ENCODE results near the gene HSPA12B.

HSPA12B gene

DNA sequence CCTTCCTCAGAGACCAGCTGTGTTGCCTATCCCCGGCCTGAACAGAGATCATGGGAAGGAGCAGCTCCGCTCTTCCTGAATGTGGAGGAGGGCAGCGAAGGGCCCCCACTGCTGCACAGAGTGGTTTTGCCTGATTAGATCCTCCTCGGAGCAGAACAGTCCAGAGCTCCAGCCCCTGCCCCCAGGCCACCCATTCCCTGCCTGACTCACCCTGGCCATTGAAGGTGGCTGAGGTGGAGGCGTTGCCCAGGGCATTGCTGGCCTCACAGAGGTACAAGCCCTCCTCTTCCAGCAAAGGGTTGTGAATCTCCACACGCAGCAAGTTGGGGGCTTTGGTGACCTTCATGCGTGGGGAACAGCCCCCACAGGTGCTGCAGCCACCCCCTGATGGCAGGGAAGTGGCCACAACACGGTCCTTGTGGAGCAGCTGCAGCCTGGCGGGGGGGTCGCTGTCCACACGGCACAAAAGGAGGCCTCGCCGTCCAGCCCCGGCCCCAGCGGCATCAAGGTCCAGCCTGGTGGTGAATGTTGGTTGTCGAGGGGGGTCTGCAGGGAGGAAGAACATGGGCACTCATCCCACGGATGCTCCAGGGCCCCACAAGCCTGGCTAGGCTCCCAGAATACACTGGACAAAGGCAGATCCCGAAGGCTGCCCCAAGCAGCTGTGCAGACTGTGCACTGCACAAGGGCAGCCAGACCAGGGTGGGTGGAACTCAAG, 34.7 kb upstream of the HSPA12B start:
- TF ChIP-seq, protein P1, sequence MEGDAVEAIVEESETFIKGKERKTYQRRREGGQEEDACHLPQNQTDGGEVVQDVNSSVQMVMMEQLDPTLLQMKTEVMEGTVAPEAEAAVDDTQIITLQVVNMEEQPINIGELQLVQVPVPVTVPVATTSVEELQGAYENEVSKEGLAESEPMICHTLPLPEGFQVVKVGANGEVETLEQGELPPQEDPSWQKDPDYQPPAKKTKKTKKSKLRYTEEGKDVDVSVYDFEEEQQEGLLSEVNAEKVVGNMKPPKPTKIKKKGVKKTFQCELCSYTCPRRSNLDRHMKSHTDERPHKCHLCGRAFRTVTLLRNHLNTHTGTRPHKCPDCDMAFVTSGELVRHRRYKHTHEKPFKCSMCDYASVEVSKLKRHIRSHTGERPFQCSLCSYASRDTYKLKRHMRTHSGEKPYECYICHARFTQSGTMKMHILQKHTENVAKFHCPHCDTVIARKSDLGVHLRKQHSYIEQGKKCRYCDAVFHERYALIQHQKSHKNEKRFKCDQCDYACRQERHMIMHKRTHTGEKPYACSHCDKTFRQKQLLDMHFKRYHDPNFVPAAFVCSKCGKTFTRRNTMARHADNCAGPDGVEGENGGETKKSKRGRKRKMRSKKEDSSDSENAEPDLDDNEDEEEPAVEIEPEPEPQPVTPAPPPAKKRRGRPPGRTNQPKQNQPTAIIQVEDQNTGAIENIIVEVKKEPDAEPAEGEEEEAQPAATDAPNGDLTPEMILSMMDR (IDR thresholded peaks at IDR 0.05; ENCODE audit: low read depth, low read length), result no peak
- no peak overlapping the region for H3K4me3 ChIP-seq (ENCODE audit: low read depth, low read length)

DNA sequence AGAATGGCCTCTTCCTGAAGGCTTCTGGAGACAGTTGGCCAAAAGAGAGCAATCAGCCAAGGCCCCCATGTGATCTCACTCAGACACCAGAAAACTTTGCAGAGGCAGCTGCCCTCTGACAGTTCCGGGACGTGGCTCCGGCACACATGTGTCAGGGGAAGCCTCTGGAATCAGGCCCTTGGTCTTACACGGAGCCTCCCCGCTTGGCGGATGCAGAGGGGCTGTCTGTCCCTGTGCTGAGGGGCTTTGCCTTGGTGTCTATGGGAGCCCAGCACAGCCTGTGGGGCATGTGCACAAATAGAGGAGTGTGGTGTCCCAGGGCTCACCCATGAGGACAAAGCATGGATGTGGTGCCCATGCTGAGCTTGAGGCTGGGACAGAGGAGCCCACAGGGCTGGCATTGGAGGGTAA, 33.9 kb upstream of the HSPA12B start:
- no peak overlapping the region for H3K4me3 ChIP-seq (ENCODE audit: low read depth, low read length)
- TF ChIP-seq, protein P1 (IDR thresholded peaks at IDR 0.05; ENCODE audit: low read depth, low read length), result no peak

DNA sequence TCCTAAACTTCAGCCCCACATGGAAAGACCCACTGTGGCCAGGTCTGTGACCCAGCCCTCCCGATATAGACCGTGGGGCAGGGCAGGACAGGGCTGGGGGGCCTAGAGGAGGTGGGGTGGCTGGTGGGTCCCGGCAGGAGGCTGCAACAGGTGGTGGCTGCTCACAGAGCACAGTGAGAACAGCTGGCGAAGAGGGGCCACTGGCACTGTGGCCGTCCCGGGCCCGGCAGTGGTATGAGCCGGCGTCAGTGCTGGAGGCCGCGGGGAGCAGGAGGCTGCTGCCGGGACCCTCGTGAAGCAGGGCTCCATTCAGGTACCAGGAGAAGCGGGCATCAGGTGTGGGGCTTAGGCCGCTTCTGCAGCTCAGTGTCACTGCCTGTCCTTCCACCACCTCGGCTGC, 33.4 kb upstream of the HSPA12B start:
- TF ChIP-seq, protein P1 (IDR thresholded peaks at IDR 0.05; ENCODE audit: low read depth, low read length), result no peak
- no peak overlapping the region for H3K4me3 ChIP-seq (ENCODE audit: low read depth, low read length)

DNA sequence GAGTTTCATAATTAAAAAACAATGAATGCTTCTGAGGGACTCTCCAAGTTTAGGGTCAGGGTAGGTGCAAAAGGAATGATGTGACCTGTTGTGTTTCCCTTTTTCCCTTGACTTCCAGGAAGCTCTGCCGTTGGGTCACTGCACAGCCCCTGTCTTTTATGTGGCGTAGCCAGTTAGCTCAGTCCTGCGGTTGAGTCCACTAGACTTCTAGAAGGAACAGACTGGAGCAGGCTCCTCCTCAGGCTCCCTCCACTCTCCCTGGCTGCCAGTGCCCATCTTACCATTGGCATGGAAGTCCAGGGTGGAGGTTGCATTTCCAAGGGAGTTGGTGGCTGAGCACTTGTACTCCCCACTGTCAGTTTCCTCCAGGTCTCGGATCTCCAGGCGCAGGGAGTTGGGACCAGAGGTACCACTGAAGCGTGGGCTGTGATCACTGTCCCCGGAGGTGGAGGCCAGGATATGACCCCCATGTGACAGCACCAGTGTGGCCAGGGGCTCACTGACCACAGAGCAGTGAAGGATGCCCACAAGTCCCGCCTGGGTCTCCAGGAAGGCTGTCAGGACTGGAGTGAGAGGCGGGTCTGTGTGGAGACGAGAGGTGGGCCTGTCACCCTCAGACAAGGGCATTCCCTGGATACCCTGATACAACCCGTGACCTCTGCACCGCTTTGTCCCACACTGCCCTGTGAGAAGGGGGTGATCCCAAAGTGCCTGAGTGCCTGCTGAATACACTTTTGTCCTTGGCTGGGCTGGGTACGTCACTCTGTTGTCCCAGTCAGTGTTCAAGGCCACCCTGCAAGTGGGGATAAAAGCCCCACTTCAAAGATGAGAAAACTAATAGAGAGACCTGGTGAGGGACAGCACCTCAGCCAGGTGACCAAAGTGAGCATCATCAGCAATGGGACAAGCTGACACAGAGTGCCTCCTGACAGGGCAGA, 31.2 kb upstream of the HSPA12B start:
- no peak overlapping the region for H3K4me3 ChIP-seq (ENCODE audit: low read depth, low read length)
- TF ChIP-seq, protein P1 (IDR thresholded peaks at IDR 0.05; ENCODE audit: low read depth, low read length), result no peak

DNA sequence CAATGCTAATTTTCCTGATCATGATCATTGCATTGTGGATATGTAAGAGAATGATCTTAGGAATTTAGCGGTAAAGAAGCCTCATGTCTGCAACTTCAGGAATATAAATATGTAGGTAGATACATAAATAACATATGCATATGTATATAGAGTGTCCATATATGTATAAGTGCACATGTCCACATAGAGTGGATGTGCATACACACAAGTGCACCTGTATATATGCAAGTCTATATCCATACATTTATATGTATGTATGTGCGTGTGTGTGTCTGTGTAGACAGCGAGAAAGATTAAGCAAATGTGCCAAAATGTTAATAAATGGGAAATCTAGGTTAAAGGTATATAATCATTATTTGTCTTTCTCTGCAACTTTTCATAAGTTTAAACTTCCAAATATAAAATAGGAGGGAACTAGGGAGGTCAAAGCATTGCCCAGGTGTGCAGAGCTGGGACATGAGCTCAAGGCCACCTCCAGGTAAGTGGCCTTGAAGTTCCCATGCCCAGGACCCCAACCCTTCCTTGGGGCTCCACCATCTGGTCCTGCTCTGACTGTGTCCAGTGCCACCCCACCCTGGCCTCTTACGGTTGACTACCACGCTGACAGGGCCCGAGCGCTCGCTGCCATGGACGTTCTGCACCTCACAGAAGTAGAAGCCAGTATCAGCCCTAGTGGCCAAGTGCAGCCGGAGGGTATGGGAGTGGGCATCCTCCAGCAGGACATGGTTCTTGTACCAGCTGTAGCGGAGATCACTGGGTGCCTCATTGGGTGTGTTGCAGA, 29.7 kb upstream of the HSPA12B start:
- H3K4me3 ChIP-seq (ENCODE audit: low read depth, low read length), result no peak overlapping the region
- TF ChIP-seq, protein P1 (IDR thresholded peaks at IDR 0.05; ENCODE audit: low read depth, low read length), result no peak

DNA sequence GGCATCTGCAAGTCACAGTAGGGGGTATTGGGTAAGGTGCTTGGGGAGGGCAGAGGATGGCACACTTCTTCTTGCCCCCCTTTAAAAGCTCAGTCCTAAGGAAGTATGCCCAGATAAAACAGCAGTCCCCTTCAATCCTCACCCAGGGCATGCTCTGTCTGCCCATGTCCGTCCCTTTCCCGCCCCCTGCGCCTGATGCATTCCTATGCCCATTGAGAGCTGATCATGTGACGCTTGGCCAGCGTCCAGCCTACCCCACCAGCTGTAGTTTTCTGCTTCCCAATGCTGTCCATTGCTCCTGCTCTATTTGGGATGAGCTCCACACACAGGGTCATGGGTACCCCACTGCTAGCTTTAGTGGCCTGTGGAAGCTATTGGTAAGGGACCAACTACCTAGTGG, 28.4 kb upstream of the HSPA12B start:
- TF ChIP-seq, protein P1 (IDR thresholded peaks at IDR 0.05; ENCODE audit: low read depth, low read length), result no peak

More for the DNA sequence above, 28.4 kb upstream of the HSPA12B start:
- H3K4me3 ChIP-seq (ENCODE audit: low read depth, low read length), result no peak overlapping the region

Data from WI38 (cell line).